ENCODE data around the gene NAMPT. TPM values are rescaled to one million over a fixed set of nuclear protein-coding genes. Genes with fewer than 3 reads are reported as not detected.
"Not testable (repeated sequence)": the region's sequence is repeated elsewhere in the genome, so short reads cannot be mapped to it uniquely, and the experiment has no call there.

The NAMPT gene
- total and polyA plus RNA-seq, 8 donors: 24.5 to 127 (median 59.1) TPM

DNA sequence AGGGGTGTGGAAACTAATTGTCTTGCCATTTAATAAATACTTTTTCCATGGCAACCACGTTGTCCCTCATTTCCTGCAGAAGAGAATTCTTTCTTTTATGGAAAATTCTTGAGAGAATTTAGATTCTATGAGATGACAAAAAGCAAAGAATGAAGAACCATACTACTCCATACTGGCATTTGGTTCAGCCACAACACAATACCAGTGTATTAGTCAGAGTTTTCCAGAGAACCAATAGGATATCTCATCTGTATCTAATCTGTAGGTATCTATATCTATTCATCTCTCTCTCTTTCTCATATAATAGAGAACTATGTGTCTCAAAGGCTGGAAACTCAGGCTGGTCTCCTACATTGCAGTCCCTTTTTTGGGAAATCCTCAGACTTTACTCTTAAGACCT is 44.6 kb upstream of the NAMPT start:
- H3K4me3 ChIP-seq: no peak overlapping the region
- no peaks in the 10 kb centered on the region for H3K36me3 ChIP-seq
- peak overlapping the region in 2 of 4 donors; percentile 25 to 41 for H3K27ac ChIP-seq
- ATAC-seq (peak in 1 of 4 donors; percentile 50), DNase-seq (no peak), FAIRE-seq (no peak)
- intact Hi-C loops (cut with DNase I): no loop called here
- H3K4me1 ChIP-seq: peaks cover 0 to 4% (median 0%) of the 10 kb centered on the region in 3 donors
- 20 to 51% methylated on average over 1 of the region's 1 CpG for WGBS, 2 donors
- H3K27me3 ChIP-seq: no peaks in the 10 kb centered on the region
- H3K9me3 ChIP-seq: no peaks in the 10 kb centered on the region
- TF ChIP-seq, protein P1, sequence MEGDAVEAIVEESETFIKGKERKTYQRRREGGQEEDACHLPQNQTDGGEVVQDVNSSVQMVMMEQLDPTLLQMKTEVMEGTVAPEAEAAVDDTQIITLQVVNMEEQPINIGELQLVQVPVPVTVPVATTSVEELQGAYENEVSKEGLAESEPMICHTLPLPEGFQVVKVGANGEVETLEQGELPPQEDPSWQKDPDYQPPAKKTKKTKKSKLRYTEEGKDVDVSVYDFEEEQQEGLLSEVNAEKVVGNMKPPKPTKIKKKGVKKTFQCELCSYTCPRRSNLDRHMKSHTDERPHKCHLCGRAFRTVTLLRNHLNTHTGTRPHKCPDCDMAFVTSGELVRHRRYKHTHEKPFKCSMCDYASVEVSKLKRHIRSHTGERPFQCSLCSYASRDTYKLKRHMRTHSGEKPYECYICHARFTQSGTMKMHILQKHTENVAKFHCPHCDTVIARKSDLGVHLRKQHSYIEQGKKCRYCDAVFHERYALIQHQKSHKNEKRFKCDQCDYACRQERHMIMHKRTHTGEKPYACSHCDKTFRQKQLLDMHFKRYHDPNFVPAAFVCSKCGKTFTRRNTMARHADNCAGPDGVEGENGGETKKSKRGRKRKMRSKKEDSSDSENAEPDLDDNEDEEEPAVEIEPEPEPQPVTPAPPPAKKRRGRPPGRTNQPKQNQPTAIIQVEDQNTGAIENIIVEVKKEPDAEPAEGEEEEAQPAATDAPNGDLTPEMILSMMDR (IDR thresholded peaks at IDR 0.05): no peak

DNA sequence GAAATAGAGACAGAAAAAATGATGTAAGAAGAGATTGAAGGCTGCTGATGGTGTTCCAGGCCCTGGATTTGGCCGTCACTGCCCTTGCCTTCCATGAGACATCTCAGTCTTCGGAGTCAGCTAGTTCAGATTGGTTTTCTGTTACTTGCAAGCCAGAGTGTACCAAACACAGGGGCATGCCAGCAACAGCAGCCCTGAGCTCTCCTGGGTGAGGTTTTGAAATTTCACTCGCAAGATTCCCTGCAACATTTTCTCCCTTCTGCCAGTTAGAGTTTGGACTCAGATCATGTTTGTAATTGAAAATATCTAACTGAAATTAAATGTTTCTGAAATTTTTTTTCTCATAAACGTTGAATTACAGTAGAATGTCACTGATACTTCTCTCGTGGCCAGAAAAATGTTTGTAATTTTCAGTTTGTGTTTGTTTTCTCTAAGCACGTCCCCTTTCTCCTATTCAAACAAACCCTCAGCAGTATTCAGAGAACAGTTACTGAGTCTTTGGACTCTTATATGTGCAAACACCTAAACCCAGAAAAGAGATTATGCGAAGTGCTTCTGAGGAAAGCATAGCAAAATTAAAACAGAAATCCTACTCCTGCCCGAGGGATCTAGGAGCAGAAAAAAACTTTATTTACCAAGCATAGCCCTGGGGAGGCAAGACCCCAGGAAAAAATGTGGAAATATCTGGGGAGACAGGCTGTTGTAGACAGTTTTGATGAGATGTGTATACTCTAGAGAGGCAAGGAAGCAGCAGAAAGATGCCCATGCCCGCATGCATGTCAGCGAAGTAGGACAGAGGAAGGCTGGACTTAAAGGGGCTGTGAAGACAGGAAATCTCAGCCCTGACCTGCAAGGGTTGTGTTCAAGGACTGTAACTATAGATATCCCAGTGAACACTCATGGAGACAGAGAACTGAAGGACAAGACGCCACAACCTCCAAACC is 43.0 kb upstream of the NAMPT start:
- Histone ChIP-seq H3K27ac (no peak overlapping the region), H3K36me3 (no peaks in the 10 kb centered on the region), H3K4me3 (no peak overlapping the region), H3K27me3 (no peaks in the 10 kb centered on the region), H3K9me3 (no peaks in the 10 kb centered on the region), H3K4me1 (peaks cover 0 to 4% (median 0%) of the 10 kb centered on the region in 3 donors)
- intact Hi-C loops (cut with DNase I): no loop called here
- ATAC-seq: no peak
- DNase-seq: no peak
- no peak for FAIRE-seq
- WGBS, 2 donors: 59 to 60% methylated on average over 11 of the region's 11 CpGs
- TF ChIP-seq, protein P1 (IDR thresholded peaks at IDR 0.05): no peak

DNA sequence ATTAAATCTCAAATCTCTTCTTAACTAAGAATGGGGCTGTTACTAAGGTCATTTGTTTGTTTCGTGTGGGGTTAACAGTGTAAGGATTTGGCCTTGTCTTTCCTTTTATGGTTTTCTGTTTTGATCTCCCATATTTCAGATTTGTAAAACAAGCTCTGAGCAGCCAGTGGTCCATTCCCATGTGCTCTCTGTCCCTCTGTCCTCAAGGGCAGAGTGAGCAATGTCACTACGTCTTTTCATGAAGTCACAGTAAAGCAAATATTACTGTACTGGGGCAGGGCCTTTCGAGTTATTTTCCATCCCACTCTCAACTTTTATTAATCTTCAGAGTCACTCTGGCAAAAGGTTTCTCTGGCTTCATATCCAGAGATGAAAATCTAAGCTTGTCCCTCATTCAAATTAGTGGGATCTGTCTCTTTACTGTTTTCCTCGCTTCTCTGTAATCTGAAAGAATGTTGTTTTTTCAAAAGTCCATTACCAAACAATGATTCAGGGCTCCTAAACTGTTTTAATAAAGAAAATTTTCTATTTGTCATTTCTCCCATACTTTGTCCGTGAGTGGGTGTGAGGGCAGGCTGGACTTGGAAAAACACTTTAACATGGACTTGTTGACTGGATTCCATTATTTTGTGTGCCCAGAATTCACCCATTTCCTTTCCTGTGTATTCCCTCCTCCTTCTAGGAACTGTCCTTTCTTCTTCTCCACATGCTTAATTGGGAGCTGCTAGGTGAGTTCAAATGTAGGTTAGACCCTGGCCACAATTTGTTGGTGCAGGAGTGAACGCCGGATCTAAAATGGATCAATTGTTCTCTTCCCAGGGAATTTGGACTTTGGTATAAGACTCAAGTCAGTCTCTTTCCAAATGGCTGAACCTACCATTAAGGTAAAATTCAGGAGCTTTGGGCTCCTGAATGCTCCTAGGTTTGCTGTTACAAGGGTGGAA is 42.1 kb upstream of the NAMPT start:
- no peak overlapping the region for H3K27ac ChIP-seq
- no peak for FAIRE-seq
- peaks cover 0 to 4% (median 0%) of the 10 kb centered on the region in 3 donors for H3K4me1 ChIP-seq
- no peak for DNase-seq
- no peak overlapping the region for H3K4me3 ChIP-seq
- no peaks in the 10 kb centered on the region for H3K9me3 ChIP-seq
- H3K27me3 ChIP-seq: no peaks in the 10 kb centered on the region
- intact Hi-C loops (cut with DNase I): no loop called here
- no peak for ATAC-seq
- WGBS, 2 donors: 72 to 77% methylated on average over 7 of the region's 7 CpGs
- H3K36me3 ChIP-seq: no peaks in the 10 kb centered on the region
- TF ChIP-seq, protein P1 (IDR thresholded peaks at IDR 0.05): no peak

DNA sequence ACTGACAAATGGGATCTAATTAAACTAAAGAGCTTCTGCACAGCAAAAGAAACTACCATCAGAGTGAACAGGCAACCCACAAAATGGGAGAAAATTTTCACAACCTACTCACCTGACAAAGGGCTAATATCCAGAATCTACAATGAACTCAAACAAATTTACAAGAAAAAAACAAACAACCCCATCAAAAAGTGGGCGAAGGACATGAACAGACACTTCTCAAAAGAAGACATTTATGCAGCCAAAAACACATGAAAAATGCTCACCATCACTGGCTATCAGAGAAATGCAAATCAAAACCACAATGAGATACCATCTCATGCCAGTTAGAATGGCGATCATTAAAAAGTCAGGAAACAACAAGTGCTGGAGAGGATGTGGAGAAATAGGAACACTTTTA is 39.7 kb upstream of the NAMPT start:
- WGBS, 2 donors: 90 to 95% methylated on average over 2 of the region's 2 CpGs
- FAIRE-seq; H3K27me3 ChIP-seq; DNase-seq; H3K9me3 ChIP-seq; H3K4me3 ChIP-seq; ATAC-seq; H3K36me3 ChIP-seq; H3K27ac ChIP-seq; intact Hi-C loops (cut with DNase I); H3K4me1 ChIP-seq: not testable (repeated sequence)

DNA sequence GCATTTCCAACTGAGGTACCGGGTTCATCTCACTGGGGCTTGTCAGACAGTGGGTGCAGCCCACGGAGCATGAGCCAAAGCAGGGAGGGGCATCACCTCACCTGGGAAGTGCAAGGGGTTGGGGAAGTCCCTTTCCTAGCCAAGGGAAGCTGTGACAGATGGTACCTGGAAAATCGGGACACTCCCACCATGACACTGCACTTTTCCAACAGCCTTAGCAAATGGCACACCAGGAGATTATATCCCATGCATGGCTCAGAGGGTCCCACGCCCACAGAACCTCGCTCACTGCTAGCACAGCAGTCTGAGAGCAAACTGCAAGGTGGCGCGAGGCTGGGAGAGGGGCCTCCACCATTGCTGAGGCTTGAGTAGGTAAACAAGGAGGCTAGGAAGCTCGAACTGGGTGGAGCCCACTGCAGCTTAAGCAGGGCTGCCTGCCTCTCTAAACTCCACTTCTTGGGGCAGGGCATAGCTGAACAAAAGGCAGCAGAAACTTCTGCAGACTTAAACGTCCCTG is 35.5 kb upstream of the NAMPT start:
- intact Hi-C loops (cut with DNase I); H3K9me3 ChIP-seq; H3K27me3 ChIP-seq; ATAC-seq; H3K4me1 ChIP-seq; H3K36me3 ChIP-seq; FAIRE-seq; H3K4me3 ChIP-seq; H3K27ac ChIP-seq: not testable (repeated sequence)
- WGBS, 2 donors: 69 to 73% methylated on average over 9 of the region's 9 CpGs
- peak in 1 of 6 donors; percentile 24 for DNase-seq

Measured in pancreas (tissue), 10 donors.